WTC11 (cell line): ENCODE measurements around the gene PDC. TPM values are rescaled to one million over a fixed set of nuclear protein-coding genes. Genes with fewer than 3 reads are reported as not detected.

Experiments
- ATAC-seq: fragments of 200-7000 bp; cut with Tn5 transposase; 2 replicates; pipeline ENCODE4 v1.10.0; 2021; ENCODE audit warnings: mild to moderate bottlenecking, moderate library complexity
- CTCF ChIA-PET: fragments of 300-600 bp; sonication (Branson Sonifier 250); formaldehyde crosslinking; loops from one replicate; lab custom pipeline; 2021; ENCODE audit warnings: antibody characterized with exemption; lab: Charles Lee
- POLR2A ChIA-PET: fragments of 350-600 bp; sonication (Branson Sonifier 250); formaldehyde crosslinking; loops from one replicate; lab custom pipeline; 2021; ENCODE audit warnings: antibody characterized with exemption; lab: Charles Lee
- DNase-seq: peaks from one replicate; pipeline ENCODE4 v3.0.0; 2021; ENCODE audit warnings: low spot score
- H3K27ac Mint-ChIP-seq: 2 replicates; pipeline ENCODE4 v1.8.0; 2021; ENCODE audit warnings: mixed read lengths
- H3K27me3 Mint-ChIP-seq: 2 replicates; pipeline ENCODE4 v1.8.0; 2021; ENCODE audit warnings: low read depth, mild to moderate bottlenecking, moderate library complexity, mixed read lengths
- H3K36me3 Mint-ChIP-seq: 2 replicates; pipeline ENCODE4 v1.8.0; 2021; ENCODE audit warnings: mixed read lengths
- H3K4me1 Mint-ChIP-seq: 2 replicates; pipeline ENCODE4 v1.8.0; 2022; ENCODE audit warnings: mixed read lengths
- H3K4me3 Mint-ChIP-seq: 2 replicates; pipeline ENCODE4 v1.8.0; 2021; ENCODE audit warnings: mild to moderate bottlenecking, moderate library complexity, mixed read lengths
- H3K9me3 Mint-ChIP-seq: 2 replicates; pipeline ENCODE4 v1.8.0; 2021; ENCODE audit warnings: mixed read lengths
- FOXJ3 ChIP-seq: sonication (generic); formaldehyde crosslinking; IDR thresholded peaks from 2 replicates; pipeline ENCODE4 v1.9.0; 2021; ENCODE audit warnings: missing genetic modification reagents, mild to moderate bottlenecking, borderline replicate concordance
- JUN ChIP-seq: sonication (generic); formaldehyde crosslinking; IDR thresholded peaks from 2 replicates; pipeline ENCODE4 v1.8.0; 2023; ENCODE audit warnings: mild to moderate bottlenecking, missing genetic modification reagents
- NFYB ChIP-seq: sonication (generic); formaldehyde crosslinking; conservative IDR thresholded peaks from 2 replicates; pipeline ENCODE4 v1.8.0; 2022; ENCODE audit warnings: low read depth, missing genetic modification reagents
- NR2C2 ChIP-seq: sonication (generic); formaldehyde crosslinking; IDR thresholded peaks from 2 replicates; pipeline ENCODE4 v1.8.0; 2022; ENCODE audit warnings: mild to moderate bottlenecking, missing genetic modification reagents
- OVOL2 ChIP-seq: fragments of 250-450 bp; sonication (Bioruptor Pico); IDR thresholded peaks from 2 replicates; pipeline ENCODE4 v1.9.0; 2021; ENCODE audit warnings: mild to moderate bottlenecking, borderline replicate concordance
- SOX15 ChIP-seq: fragments of 250-450 bp; sonication (Bioruptor Pico); IDR thresholded peaks from 2 replicates; pipeline ENCODE4 v1.9.0; 2021; ENCODE audit warnings: mild to moderate bottlenecking
- ZNF138 ChIP-seq: sonication (generic); formaldehyde crosslinking; conservative IDR thresholded peaks from 2 replicates; pipeline ENCODE4 v1.8.1; 2022; ENCODE audit warnings: mild to moderate bottlenecking, moderate library complexity, missing genetic modification reagents
- ZNF263 ChIP-seq: sonication (generic); formaldehyde crosslinking; IDR thresholded peaks from 2 replicates; pipeline ENCODE4 v1.8.1; 2022; ENCODE audit warnings: low read depth, mild to moderate bottlenecking, moderate library complexity, missing genetic modification reagents
- ZNF317 ChIP-seq: sonication (generic); formaldehyde crosslinking; IDR thresholded peaks from 2 replicates; pipeline ENCODE4 v1.8.1; 2023; ENCODE audit warnings: low read depth, mild to moderate bottlenecking, moderate library complexity, missing genetic modification reagents, borderline replicate concordance
- total RNA-seq: library from RNA; stranded (reverse); gene quantifications from 3 replicates; pipeline ENCODE4 v1.2.3, GENCODE V29; 2021
- TF ChIP-seq, protein P1 (sequence below): sonication (generic); formaldehyde crosslinking; IDR thresholded peaks from 2 replicates; pipeline ENCODE4 v1.8.1; 2023; ENCODE audit warnings: mild to moderate bottlenecking, missing genetic modification reagents, borderline replicate concordance
- TF ChIP-seq, protein P2 (sequence below): sonication (generic); formaldehyde crosslinking; conservative IDR thresholded peaks from 2 replicates; pipeline ENCODE4 v1.8.1; 2023; ENCODE audit warnings: mild to moderate bottlenecking, low read depth, missing genetic modification reagents, moderate library complexity
- TF ChIP-seq, protein P3 (sequence below): sonication (generic); formaldehyde crosslinking; IDR thresholded peaks from 2 replicates; pipeline ENCODE4 v1.8.0; 2022; ENCODE audit warnings: mild to moderate bottlenecking, missing genetic modification reagents
- TF ChIP-seq, protein P4 (sequence below): sonication (generic); formaldehyde crosslinking; IDR thresholded peaks from 2 replicates; pipeline ENCODE4 v1.8.0; 2022; ENCODE audit warnings: missing genetic modification reagents
- TF ChIP-seq, protein P5 (sequence below): sonication (generic); formaldehyde crosslinking; IDR thresholded peaks from 2 replicates; pipeline ENCODE4 v1.8.1; 2023; ENCODE audit warnings: mild to moderate bottlenecking, missing genetic modification reagents
- TF ChIP-seq, protein P6 (sequence below): fragments of 250-450 bp; sonication (Bioruptor Pico); IDR thresholded peaks from 2 replicates; pipeline ENCODE4 v2.1.2; 2022; ENCODE audit warnings: mild to moderate bottlenecking, moderate library complexity

Gene PDC
- total RNA-seq, 1 experiment from 2014 or later, result not detected

DNA sequence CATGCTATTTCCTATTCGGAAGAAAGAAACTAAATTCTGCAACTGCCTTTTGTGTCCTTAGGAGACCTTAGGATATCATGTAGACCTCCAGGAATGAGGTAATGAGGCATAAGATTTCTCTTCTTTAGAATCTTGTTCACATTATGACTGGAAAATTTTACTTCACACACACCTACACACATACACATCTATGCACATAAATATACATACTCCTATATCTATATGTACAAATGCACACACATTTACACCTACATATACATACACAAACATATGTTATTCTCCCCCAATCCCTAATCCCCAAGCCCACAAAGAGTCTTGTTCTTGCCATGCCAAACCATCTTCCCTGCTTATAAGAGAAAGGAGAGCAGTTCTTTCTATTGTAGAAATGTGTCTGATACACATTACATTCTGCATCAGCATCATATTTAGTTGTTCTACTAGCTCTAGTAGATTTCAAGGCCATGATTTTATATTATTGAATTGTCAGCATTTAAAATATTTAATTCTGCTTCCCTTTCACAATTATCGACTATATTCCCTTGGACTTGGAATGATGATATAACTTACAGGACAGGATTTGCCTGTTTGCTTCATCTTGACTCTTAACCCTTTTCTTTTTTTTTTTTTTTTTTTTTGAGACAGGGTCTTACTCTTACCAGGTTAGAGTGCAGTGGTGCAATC is 35.4 kb upstream of the PDC start:
- no peaks in the 10 kb centered on the region for H3K27me3 Mint-ChIP-seq
- DNase-seq (no peak), ATAC-seq (no peak)
- ChIA-PET POLR2A (no interaction called here), CTCF (interaction anchor here (1.0 kb wide), 1 partner anchor 14 kb away, joined by 5 read pairs; no protein-coding TSS in a partner anchor)
- peaks cover 6% of the 10 kb centered on the region for H3K9me3 Mint-ChIP-seq
- H3K4me3 Mint-ChIP-seq, result no peak overlapping the region
- peaks cover 18% of the 10 kb centered on the region for H3K4me1 Mint-ChIP-seq
- no peak overlapping the region for H3K27ac Mint-ChIP-seq
- H3K36me3 Mint-ChIP-seq, result no peaks in the 10 kb centered on the region
- TF ChIP-seq, protein P1, sequence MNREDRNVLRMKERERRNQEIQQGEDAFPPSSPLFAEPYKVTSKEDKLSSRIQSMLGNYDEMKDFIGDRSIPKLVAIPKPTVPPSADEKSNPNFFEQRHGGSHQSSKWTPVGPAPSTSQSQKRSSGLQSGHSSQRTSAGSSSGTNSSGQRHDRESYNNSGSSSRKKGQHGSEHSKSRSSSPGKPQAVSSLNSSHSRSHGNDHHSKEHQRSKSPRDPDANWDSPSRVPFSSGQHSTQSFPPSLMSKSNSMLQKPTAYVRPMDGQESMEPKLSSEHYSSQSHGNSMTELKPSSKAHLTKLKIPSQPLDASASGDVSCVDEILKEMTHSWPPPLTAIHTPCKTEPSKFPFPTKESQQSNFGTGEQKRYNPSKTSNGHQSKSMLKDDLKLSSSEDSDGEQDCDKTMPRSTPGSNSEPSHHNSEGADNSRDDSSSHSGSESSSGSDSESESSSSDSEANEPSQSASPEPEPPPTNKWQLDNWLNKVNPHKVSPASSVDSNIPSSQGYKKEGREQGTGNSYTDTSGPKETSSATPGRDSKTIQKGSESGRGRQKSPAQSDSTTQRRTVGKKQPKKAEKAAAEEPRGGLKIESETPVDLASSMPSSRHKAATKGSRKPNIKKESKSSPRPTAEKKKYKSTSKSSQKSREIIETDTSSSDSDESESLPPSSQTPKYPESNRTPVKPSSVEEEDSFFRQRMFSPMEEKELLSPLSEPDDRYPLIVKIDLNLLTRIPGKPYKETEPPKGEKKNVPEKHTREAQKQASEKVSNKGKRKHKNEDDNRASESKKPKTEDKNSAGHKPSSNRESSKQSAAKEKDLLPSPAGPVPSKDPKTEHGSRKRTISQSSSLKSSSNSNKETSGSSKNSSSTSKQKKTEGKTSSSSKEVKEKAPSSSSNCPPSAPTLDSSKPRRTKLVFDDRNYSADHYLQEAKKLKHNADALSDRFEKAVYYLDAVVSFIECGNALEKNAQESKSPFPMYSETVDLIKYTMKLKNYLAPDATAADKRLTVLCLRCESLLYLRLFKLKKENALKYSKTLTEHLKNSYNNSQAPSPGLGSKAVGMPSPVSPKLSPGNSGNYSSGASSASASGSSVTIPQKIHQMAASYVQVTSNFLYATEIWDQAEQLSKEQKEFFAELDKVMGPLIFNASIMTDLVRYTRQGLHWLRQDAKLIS (CRISPR knock-in tag), result no peak
- TF ChIP-seq, protein P2, sequence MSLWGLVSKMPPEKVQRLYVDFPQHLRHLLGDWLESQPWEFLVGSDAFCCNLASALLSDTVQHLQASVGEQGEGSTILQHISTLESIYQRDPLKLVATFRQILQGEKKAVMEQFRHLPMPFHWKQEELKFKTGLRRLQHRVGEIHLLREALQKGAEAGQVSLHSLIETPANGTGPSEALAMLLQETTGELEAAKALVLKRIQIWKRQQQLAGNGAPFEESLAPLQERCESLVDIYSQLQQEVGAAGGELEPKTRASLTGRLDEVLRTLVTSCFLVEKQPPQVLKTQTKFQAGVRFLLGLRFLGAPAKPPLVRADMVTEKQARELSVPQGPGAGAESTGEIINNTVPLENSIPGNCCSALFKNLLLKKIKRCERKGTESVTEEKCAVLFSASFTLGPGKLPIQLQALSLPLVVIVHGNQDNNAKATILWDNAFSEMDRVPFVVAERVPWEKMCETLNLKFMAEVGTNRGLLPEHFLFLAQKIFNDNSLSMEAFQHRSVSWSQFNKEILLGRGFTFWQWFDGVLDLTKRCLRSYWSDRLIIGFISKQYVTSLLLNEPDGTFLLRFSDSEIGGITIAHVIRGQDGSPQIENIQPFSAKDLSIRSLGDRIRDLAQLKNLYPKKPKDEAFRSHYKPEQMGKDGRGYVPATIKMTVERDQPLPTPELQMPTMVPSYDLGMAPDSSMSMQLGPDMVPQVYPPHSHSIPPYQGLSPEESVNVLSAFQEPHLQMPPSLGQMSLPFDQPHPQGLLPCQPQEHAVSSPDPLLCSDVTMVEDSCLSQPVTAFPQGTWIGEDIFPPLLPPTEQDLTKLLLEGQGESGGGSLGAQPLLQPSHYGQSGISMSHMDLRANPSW, result no peak
- TF ChIP-seq, protein P3, sequence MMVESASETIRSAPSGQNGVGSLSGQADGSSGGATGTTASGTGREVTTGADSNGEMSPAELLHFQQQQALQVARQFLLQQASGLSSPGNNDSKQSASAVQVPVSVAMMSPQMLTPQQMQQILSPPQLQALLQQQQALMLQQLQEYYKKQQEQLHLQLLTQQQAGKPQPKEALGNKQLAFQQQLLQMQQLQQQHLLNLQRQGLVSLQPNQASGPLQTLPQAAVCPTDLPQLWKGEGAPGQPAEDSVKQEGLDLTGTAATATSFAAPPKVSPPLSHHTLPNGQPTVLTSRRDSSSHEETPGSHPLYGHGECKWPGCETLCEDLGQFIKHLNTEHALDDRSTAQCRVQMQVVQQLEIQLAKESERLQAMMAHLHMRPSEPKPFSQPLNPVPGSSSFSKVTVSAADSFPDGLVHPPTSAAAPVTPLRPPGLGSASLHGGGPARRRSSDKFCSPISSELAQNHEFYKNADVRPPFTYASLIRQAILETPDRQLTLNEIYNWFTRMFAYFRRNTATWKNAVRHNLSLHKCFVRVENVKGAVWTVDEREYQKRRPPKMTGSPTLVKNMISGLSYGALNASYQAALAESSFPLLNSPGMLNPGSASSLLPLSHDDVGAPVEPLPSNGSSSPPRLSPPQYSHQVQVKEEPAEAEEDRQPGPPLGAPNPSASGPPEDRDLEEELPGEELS (CRISPR knock-in tag), result no peak
- TF ChIP-seq ZNF263 (CRISPR knock-in tag), result no peak
- TF ChIP-seq, protein P4, sequence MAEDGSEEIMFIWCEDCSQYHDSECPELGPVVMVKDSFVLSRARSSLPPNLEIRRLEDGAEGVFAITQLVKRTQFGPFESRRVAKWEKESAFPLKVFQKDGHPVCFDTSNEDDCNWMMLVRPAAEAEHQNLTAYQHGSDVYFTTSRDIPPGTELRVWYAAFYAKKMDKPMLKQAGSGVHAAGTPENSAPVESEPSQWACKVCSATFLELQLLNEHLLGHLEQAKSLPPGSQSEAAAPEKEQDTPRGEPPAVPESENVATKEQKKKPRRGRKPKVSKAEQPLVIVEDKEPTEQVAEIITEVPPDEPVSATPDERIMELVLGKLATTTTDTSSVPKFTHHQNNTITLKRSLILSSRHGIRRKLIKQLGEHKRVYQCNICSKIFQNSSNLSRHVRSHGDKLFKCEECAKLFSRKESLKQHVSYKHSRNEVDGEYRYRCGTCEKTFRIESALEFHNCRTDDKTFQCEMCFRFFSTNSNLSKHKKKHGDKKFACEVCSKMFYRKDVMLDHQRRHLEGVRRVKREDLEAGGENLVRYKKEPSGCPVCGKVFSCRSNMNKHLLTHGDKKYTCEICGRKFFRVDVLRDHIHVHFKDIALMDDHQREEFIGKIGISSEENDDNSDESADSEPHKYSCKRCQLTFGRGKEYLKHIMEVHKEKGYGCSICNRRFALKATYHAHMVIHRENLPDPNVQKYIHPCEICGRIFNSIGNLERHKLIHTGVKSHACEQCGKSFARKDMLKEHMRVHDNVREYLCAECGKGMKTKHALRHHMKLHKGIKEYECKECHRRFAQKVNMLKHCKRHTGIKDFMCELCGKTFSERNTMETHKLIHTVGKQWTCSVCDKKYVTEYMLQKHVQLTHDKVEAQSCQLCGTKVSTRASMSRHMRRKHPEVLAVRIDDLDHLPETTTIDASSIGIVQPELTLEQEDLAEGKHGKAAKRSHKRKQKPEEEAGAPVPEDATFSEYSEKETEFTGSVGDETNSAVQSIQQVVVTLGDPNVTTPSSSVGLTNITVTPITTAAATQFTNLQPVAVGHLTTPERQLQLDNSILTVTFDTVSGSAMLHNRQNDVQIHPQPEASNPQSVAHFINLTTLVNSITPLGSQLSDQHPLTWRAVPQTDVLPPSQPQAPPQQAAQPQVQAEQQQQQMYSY (CRISPR knock-in tag), result no peak
- TF ChIP-seq, protein P5, sequence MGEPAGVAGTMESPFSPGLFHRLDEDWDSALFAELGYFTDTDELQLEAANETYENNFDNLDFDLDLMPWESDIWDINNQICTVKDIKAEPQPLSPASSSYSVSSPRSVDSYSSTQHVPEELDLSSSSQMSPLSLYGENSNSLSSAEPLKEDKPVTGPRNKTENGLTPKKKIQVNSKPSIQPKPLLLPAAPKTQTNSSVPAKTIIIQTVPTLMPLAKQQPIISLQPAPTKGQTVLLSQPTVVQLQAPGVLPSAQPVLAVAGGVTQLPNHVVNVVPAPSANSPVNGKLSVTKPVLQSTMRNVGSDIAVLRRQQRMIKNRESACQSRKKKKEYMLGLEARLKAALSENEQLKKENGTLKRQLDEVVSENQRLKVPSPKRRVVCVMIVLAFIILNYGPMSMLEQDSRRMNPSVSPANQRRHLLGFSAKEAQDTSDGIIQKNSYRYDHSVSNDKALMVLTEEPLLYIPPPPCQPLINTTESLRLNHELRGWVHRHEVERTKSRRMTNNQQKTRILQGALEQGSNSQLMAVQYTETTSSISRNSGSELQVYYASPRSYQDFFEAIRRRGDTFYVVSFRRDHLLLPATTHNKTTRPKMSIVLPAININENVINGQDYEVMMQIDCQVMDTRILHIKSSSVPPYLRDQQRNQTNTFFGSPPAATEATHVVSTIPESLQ (CRISPR knock-in tag), result no peak
- TF ChIP-seq NFYB (CRISPR knock-in tag), result no peak
- TF ChIP-seq NR2C2 (CRISPR knock-in tag), result no peak
- TF ChIP-seq SOX15, result no peak
- TF ChIP-seq, protein P6, sequence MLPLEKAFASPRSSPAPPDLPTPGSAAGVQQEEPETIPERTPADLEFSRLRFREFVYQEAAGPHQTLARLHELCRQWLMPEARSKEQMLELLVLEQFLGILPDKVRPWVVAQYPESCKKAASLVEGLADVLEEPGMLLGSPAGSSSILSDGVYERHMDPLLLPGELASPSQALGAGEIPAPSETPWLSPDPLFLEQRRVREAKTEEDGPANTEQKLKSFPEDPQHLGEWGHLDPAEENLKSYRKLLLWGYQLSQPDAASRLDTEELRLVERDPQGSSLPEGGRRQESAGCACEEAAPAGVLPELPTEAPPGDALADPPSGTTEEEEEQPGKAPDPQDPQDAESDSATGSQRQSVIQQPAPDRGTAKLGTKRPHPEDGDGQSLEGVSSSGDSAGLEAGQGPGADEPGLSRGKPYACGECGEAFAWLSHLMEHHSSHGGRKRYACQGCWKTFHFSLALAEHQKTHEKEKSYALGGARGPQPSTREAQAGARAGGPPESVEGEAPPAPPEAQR, result no peak
- no peak for TF ChIP-seq ZNF317
- TF ChIP-seq FOXJ3 (CRISPR knock-in tag), result no peak
- no peak for TF ChIP-seq JUN (CRISPR knock-in tag)
- TF ChIP-seq OVOL2 (CRISPR knock-in tag), result no peak
- TF ChIP-seq ZNF138 (CRISPR knock-in tag), result no peak
